ENCODE measurements around the gene ATF7.

DNA sequence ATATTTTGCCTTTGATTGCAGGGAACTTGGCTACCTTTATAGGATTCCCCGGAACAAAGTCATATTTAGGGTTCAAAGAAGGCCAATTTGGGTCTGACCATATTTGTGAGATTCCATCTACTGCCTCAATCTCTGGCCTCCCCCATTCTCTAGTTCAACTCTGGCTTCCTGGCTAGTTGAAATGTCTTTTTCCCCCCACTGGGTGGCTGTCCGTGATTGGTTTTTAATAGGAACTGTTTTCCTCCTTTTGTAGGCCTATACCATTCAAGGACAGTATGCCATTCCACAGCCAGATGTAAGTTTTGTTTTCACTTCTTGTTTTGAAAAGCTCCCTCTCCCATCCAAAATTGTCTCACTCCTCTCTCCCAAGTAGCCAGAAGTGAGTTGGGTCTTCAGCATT lies 160.5 kb downstream of the ATF7 start:
- TF ChIP-seq, protein P1, sequence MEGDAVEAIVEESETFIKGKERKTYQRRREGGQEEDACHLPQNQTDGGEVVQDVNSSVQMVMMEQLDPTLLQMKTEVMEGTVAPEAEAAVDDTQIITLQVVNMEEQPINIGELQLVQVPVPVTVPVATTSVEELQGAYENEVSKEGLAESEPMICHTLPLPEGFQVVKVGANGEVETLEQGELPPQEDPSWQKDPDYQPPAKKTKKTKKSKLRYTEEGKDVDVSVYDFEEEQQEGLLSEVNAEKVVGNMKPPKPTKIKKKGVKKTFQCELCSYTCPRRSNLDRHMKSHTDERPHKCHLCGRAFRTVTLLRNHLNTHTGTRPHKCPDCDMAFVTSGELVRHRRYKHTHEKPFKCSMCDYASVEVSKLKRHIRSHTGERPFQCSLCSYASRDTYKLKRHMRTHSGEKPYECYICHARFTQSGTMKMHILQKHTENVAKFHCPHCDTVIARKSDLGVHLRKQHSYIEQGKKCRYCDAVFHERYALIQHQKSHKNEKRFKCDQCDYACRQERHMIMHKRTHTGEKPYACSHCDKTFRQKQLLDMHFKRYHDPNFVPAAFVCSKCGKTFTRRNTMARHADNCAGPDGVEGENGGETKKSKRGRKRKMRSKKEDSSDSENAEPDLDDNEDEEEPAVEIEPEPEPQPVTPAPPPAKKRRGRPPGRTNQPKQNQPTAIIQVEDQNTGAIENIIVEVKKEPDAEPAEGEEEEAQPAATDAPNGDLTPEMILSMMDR (IDR thresholded peaks at IDR 0.05 in 8 of 11, conservative IDR thresholded peaks at IDR 0.05 in 3 of 11), result no peak
- TF ChIP-seq POLR2A (IDR thresholded peaks at IDR 0.05), result no peak
- no peak for TF ChIP-seq POLR2AphosphoS5 (IDR thresholded peaks at IDR 0.05)

Measured in spleen (tissue), 7 donors.